HFFc6 (cell line): ENCODE results near the gene SLCO3A1. TPM values are rescaled to one million over a fixed set of nuclear protein-coding genes. Genes with fewer than 3 reads are reported as not detected.

Experiments used
- DNase-seq: peaks from one replicate; pipeline ENCODE4 v3.0.0-alpha.2; 2018
- H3K27ac Mint-ChIP-seq: 2 replicates; pipeline ENCODE4 v1.8.0; 2020; ENCODE audit warnings: mild to moderate bottlenecking, mixed read lengths
- H3K27me3 Mint-ChIP-seq: 2 replicates; pipeline ENCODE4 v1.8.0; 2021; ENCODE audit warnings: mild to moderate bottlenecking, moderate library complexity, mixed read lengths; ENCODE audit not compliant: insufficient read depth
- H3K36me3 Mint-ChIP-seq: 2 replicates; pipeline ENCODE4 v1.8.0; 2021; ENCODE audit warnings: low read depth, mixed read lengths
- H3K4me1 Mint-ChIP-seq: 2 replicates; pipeline ENCODE4 v1.8.0; 2020; ENCODE audit warnings: low read depth, mixed read lengths
- H3K4me3 Mint-ChIP-seq: 2 replicates; pipeline ENCODE4 v1.8.0; 2020; ENCODE audit warnings: mild to moderate bottlenecking, moderate library complexity, mixed read lengths
- H3K9me3 Mint-ChIP-seq: 2 replicates; pipeline ENCODE4 v1.8.0; 2020; ENCODE audit warnings: mild to moderate bottlenecking, mixed read lengths
- total RNA-seq, 6 experiments: library from RNA; stranded (reverse); fragmentation: NEBNext Ultra II Directional; extraction: Animal tissue kit (Norgen Biotek cat#: 25700); gene quantifications; 2 replicates in 1 of 6; 3 replicates in 5 of 6; pipeline ENCODE4 v1.2.3, GENCODE V29; 2021
- TF ChIP-seq, protein P1 (sequence below): fragments of 200-600 bp; sonication (generic); IDR thresholded peaks from 2 replicates; pipeline ENCODE4 v1.5.0; 2021; ENCODE audit warnings: antibody characterized with exemption, mild to moderate bottlenecking

Gene SLCO3A1
- total RNA-seq, 6 experiments from 2014 or later, result 5.7 to 19.4 (median 14.4) TPM

DNA sequence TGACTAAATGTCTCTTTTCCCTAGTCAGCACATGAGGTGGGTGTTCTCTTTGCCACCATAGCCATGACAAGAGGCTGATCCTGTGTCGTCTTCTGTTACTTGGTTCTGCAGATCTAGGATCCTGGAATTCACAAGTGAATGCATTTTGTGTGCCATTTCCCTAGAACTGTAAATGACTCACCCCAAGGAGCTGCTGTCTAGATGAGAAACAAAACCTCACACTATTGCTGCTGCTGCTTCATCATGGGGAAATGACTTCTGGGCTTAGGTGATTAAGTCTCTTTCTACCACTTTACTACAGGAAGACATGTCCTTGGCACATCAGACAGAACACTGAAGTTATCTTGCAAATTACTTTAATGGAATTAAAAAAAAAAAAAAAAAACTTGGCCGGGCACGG is 54.9 kb downstream of the SLCO3A1 start:
- TF ChIP-seq, protein P1, sequence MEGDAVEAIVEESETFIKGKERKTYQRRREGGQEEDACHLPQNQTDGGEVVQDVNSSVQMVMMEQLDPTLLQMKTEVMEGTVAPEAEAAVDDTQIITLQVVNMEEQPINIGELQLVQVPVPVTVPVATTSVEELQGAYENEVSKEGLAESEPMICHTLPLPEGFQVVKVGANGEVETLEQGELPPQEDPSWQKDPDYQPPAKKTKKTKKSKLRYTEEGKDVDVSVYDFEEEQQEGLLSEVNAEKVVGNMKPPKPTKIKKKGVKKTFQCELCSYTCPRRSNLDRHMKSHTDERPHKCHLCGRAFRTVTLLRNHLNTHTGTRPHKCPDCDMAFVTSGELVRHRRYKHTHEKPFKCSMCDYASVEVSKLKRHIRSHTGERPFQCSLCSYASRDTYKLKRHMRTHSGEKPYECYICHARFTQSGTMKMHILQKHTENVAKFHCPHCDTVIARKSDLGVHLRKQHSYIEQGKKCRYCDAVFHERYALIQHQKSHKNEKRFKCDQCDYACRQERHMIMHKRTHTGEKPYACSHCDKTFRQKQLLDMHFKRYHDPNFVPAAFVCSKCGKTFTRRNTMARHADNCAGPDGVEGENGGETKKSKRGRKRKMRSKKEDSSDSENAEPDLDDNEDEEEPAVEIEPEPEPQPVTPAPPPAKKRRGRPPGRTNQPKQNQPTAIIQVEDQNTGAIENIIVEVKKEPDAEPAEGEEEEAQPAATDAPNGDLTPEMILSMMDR, result no peak
- no peaks in the 10 kb centered on the region for H3K36me3 Mint-ChIP-seq
- H3K27ac Mint-ChIP-seq, result peak overlapping the region; percentile 61
- no peaks in the 10 kb centered on the region; the same call in 1 of the 2 replicates for H3K27me3 Mint-ChIP-seq
- peaks cover 4% of the 10 kb centered on the region; the same call in 1 of the 2 replicates for H3K9me3 Mint-ChIP-seq
- DNase-seq, result peak; percentile 42
- H3K4me1 Mint-ChIP-seq, result peaks cover 9% of the 10 kb centered on the region
- no peak overlapping the region for H3K4me3 Mint-ChIP-seq

DNA sequence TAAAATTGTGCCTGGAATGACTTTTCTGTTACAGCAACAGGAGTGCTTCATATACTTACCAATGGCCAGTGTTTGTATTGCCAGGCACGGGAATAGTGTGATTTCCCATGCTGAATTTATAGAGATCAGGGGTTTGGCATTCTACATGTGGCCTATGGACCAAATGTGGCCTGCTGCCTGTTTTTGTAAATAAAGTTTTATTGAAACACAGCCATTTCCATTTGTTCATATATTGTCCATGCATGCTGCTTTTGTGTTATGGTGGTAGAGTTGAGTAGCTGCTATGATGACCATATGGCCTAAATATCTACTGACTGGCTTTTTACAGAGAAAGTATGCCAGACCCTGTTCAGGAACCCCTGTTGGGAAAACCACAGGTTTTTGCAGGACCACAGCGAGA is 55.6 kb downstream of the SLCO3A1 start:
- Mint-ChIP-seq H3K9me3 (no peaks in the 10 kb centered on the region; the same call in 1 of the 2 replicates), H3K27me3 (no peaks in the 10 kb centered on the region; the same call in 1 of the 2 replicates), H3K4me3 (no peak overlapping the region), H3K27ac (no peak overlapping the region), H3K36me3 (no peaks in the 10 kb centered on the region), H3K4me1 (peaks cover 15% of the 10 kb centered on the region)
- DNase-seq, result no peak
- TF ChIP-seq, protein P1, result no peak

DNA sequence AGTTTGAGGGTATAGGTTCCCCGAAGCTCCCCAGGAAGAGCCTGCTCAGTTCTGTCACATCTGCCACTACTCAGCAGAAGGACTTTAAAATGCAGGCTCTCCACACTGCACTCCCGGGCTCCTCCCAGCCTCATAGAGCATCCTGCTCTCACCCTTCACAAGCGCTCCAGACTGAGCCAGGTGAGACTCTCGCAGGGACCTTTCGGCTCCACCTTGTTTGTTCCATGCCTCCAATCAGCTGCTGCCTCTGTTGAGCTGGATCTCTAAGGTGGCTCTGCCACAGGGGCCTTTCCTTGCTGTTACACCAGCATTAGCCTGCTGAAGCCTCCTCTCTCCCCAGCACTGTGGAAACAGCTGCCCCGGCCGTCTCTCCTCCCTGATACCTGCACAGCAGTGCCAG is 56.1 kb downstream of the SLCO3A1 start:
- TF ChIP-seq, protein P1, result no peak
- Mint-ChIP-seq H3K4me3 (no peak overlapping the region), H3K27me3 (no peaks in the 10 kb centered on the region; the same call in 1 of the 2 replicates), H3K36me3 (no peaks in the 10 kb centered on the region), H3K4me1 (peaks cover 15% of the 10 kb centered on the region), H3K9me3 (no peaks in the 10 kb centered on the region; the same call in 1 of the 2 replicates), H3K27ac (no peak overlapping the region)
- no peak for DNase-seq

DNA sequence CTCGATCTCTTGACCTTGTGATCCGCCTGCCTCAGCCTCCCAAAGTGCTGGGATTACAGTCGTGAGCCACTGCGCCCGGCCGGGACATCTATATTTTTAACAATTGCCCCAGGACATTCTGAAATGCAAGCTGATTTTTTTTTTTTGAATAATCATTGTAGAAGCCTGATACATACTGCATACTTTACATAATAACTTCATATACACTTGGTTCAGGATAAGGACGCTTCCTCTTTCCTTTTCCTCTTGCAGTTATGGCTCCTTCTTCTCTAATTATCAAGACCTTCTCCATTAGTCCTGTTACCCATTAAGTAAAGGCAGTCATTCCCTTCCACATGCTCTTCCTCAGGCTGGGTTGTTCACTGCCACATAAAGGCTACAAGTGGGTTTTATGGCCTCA is 58.3 kb downstream of the SLCO3A1 start:
- Mint-ChIP-seq H3K27ac (no peak overlapping the region), H3K36me3 (no peaks in the 10 kb centered on the region), H3K27me3 (no peaks in the 10 kb centered on the region; the same call in 1 of the 2 replicates), H3K9me3 (no peaks in the 10 kb centered on the region; the same call in 1 of the 2 replicates), H3K4me1 (peaks cover 15% of the 10 kb centered on the region), H3K4me3 (no peak overlapping the region)
- TF ChIP-seq, protein P1, result no peak
- no peak for DNase-seq

DNA sequence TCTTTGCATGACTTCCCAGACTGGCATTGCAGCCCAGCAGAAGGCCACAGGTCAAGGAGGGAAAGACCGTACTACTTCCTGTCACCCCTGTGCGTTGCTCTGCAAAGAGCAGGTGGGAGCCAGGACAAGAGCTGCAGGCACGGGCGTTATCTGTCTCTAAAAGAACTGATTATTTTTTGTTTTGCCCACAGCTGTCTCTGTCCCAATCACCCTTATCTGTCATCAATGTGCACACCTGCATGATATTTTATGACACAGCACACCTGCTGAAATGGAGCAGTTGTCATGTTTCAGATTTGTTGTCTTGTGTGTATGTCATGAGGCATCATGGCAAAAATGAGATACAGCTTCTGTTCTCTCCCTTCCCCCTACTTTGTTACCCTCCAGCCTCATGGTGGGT is 58.8 kb downstream of the SLCO3A1 start:
- no peak overlapping the region for H3K4me3 Mint-ChIP-seq
- H3K36me3 Mint-ChIP-seq, result no peaks in the 10 kb centered on the region
- no peak for DNase-seq
- TF ChIP-seq, protein P1, result no peak
- peaks cover 15% of the 10 kb centered on the region for H3K4me1 Mint-ChIP-seq
- no peaks in the 10 kb centered on the region; the same call in 1 of the 2 replicates for H3K9me3 Mint-ChIP-seq
- H3K27ac Mint-ChIP-seq, result no peak overlapping the region
- no peaks in the 10 kb centered on the region; the same call in 1 of the 2 replicates for H3K27me3 Mint-ChIP-seq

DNA sequence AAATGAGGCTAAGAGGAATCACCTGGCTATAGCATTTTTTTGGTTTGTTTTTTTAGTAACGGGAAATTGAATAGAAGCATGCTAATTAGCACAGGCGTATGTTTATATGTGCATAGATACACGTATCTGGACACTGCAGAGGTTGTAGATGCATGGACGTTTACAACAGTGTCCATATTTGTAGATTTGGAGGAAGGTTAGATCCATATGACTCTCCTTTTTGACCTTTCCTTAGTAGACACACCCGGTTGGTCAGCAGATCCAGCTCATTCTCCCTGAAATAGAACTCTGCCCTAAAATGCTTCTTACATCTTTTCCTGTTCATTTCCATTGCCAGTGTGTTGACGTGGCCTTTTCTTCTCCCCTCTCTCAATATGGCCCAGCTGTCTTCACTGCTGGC is 60.1 kb downstream of the SLCO3A1 start:
- Mint-ChIP-seq H3K27ac (no peak overlapping the region), H3K36me3 (no peaks in the 10 kb centered on the region), H3K9me3 (no peaks in the 10 kb centered on the region), H3K27me3 (no peaks in the 10 kb centered on the region; the same call in 1 of the 2 replicates), H3K4me1 (peaks cover 8% of the 10 kb centered on the region), H3K4me3 (no peak overlapping the region)
- TF ChIP-seq, protein P1, result no peak
- no peak for DNase-seq
